ENCODE results near the gene ASAP2. TPM values are rescaled to one million over a fixed set of nuclear protein-coding genes. Genes with fewer than 3 reads are reported as not detected.

Gene ASAP2
- total RNA-seq, 2 experiments from 2014 or later = not detected

DNA sequence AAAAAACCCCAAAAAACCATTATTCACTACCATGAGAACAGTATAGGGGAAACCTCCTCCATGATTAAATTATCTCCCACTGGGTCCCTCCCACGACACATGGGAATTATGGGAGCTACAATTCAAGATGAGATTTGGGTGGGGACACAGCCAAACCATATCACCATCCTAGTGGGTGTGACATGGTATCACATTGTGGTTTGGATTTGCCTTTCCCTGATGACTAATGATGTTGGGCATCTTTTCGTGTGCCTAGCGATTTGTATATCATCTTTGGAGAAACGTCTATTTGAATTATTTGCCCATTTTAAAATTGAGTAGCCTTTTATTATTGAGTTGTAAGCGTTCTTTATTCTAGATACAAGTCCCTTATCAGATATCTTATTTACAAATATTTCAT, 8.7 kb upstream of the ASAP2 start:
- ATAC-seq (ENCODE audit: low read depth) = no peak
- Mint-ChIP-seq H3K4me3 (no peak overlapping the region), H3K4me1 (no peaks in the 10 kb centered on the region), H3K9me3 (no peaks in the 10 kb centered on the region), H3K36me3 (no peaks in the 10 kb centered on the region), H3K27me3 (peaks cover 24% of the 10 kb centered on the region), H3K27ac (no peak overlapping the region)
- POLR2A ChIA-PET = no interaction called here
- no peak for DNase-seq

GRCh38 chr2:9199716-9200632, 6.6 kb upstream of the ASAP2 start:
- no peaks in the 10 kb centered on the region for H3K9me3 Mint-ChIP-seq
- ATAC-seq (ENCODE audit: low read depth) (no peak), DNase-seq (no peak)
- no peak overlapping the region for H3K4me3 Mint-ChIP-seq
- H3K4me1 Mint-ChIP-seq = no peaks in the 10 kb centered on the region
- H3K27me3 Mint-ChIP-seq = peaks cover 35% of the 10 kb centered on the region
- no peaks in the 10 kb centered on the region for H3K36me3 Mint-ChIP-seq
- POLR2A ChIA-PET = no interaction called here
- no peak overlapping the region for H3K27ac Mint-ChIP-seq

- POLR2A ChIA-PET = no interaction called here
- ATAC-seq (ENCODE audit: low read depth) = no peak
- H3K27me3 Mint-ChIP-seq = peaks cover 38% of the 10 kb centered on the region
Observed at GRCh38 chr2:9200633-9201015, 6.0 kb upstream of the ASAP2 start.

DNA sequence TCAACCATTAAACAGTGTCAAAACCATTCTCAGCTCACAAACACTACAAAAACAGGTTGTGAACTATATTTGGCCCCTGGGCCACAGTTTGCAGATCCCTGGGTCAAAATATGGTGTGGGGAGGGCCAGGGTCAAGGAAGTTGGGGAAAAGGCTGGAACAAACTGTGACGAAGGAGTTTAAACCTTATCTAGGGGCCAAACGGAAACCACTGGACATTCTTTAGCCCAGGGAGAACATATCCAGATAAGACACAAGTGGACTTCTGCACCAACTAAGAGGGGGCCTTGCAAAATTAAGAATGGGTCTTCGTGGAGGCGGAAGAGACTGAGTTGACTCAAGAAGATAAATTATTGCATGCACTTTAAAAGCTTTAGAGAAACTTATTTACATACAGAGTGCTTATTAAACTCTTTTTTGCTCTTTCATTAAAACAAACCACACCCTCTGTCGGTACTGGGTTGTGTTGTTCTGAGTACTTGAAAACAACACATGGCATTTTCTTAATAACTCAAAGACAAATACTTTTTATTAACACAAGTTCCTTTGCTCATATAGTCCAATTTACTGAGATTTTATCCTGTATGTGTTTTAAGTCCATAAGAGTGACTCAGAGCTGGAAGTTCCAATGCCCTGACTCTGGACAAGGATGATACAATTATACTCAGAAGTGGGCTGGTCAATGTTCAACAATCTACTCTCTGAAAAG, 5.3 kb upstream of the ASAP2 start:
- Mint-ChIP-seq H3K27me3 (peaks cover 38% of the 10 kb centered on the region), H3K27ac (no peak overlapping the region), H3K36me3 (no peaks in the 10 kb centered on the region), H3K4me1 (no peaks in the 10 kb centered on the region), H3K9me3 (no peaks in the 10 kb centered on the region), H3K4me3 (no peak overlapping the region)
- no peak for DNase-seq
- POLR2A ChIA-PET = no interaction called here
- ATAC-seq (ENCODE audit: low read depth) = no peak

More at GRCh38 chr2:9200633-9201015, 6.0 kb upstream of the ASAP2 start:
- Mint-ChIP-seq H3K4me3 (no peak overlapping the region), H3K36me3 (no peaks in the 10 kb centered on the region), H3K27ac (no peak overlapping the region), H3K9me3 (no peaks in the 10 kb centered on the region), H3K4me1 (no peaks in the 10 kb centered on the region)
- DNase-seq = no peak

DNA sequence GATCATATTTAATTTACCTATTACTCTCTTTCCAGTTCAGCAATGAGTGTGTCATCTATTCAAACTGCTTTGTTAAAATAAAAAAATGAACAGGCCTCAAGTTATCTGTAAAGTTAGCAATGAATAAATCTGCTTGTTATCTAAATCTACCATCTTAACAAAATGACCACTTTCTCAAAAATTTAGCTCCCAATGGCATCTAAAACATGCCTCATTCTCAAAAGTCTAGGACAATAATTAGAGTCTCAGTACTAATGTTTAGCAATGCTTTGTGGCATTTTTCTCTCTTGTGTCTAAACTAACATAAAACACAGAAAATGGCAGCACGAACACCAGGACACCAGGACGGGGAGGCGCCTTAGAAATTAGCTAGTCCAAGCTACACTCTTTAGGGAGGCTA, 3.6 kb upstream of the ASAP2 start:
- Mint-ChIP-seq H3K4me1 (peaks cover 2% of the 10 kb centered on the region), H3K27me3 (peaks cover 39% of the 10 kb centered on the region), H3K36me3 (no peaks in the 10 kb centered on the region), H3K4me3 (no peak overlapping the region), H3K9me3 (no peaks in the 10 kb centered on the region), H3K27ac (no peak overlapping the region)
- no peak for ATAC-seq (ENCODE audit: low read depth)
- POLR2A ChIA-PET = no interaction called here
- no peak for DNase-seq

- H3K4me1 Mint-ChIP-seq = peaks cover 2% of the 10 kb centered on the region
- DNase-seq = no peak
- POLR2A ChIA-PET = no interaction called here
- no peak for ATAC-seq (ENCODE audit: low read depth)
- H3K27ac Mint-ChIP-seq = no peak overlapping the region
- H3K36me3 Mint-ChIP-seq = no peaks in the 10 kb centered on the region
- H3K9me3 Mint-ChIP-seq = no peaks in the 10 kb centered on the region
- H3K27me3 Mint-ChIP-seq = peaks cover 47% of the 10 kb centered on the region
- H3K4me3 Mint-ChIP-seq = no peak overlapping the region
Observed at GRCh38 chr2:9203876-9204275, 2.7 kb upstream of the ASAP2 start.

GRCh38 chr2:9204939-9205338, 1.7 kb upstream of the ASAP2 start:
- no peak overlapping the region for H3K27ac Mint-ChIP-seq
- POLR2A ChIA-PET = no interaction called here
- H3K4me3 Mint-ChIP-seq = no peak overlapping the region
- H3K36me3 Mint-ChIP-seq = no peaks in the 10 kb centered on the region
- H3K27me3 Mint-ChIP-seq = peaks cover 51% of the 10 kb centered on the region
- peaks cover 2% of the 10 kb centered on the region for H3K4me1 Mint-ChIP-seq
- no peak for ATAC-seq (ENCODE audit: low read depth)
- no peak for DNase-seq
- H3K9me3 Mint-ChIP-seq = no peaks in the 10 kb centered on the region

GRCh38 chr2:9205486-9205885, 1.1 kb upstream of the ASAP2 start:
- H3K4me1 Mint-ChIP-seq = peaks cover 2% of the 10 kb centered on the region
- H3K27me3 Mint-ChIP-seq = peaks cover 55% of the 10 kb centered on the region
- POLR2A ChIA-PET = no interaction called here
- H3K4me3 Mint-ChIP-seq = peak overlapping the region; percentile 61
- no peak overlapping the region for H3K27ac Mint-ChIP-seq
- no peak for ATAC-seq (ENCODE audit: low read depth)
- H3K9me3 Mint-ChIP-seq = no peaks in the 10 kb centered on the region
- DNase-seq = no peak
- H3K36me3 Mint-ChIP-seq = no peaks in the 10 kb centered on the region

DNA sequence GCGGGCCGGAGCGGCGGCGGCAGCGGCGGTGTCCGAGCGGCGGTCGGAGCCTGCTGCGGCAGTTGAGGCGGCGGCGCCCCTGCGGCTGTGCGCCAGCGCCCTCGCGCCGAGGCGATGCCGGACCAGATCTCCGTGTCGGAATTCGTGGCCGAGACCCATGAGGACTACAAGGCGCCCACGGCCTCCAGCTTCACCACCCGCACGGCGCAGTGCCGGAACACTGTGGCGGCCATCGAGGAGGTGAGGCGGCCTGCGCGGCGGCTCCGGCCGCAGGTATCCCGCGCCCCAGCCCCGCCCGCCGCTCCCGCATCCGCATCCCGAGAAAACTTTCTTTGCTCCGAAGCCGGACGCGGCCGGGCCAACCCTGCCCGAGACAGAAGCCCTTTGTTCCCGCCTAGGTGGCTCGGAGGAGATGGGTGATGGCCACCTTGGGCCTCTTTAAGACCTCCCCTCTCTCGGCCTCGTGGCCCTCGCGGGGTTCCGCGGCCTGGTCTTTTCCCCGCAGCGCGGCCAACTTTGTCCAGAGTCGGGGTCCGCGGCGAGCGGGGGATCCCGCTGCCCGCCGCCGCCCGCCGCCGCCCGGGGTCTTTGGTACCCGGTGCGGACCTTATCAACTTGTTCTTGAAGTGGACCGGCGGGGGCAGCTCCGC, 504 bp downstream of the ASAP2 start:
- POLR2A ChIA-PET = interaction anchor here (1.0 kb wide), 1 partner anchor 216 kb away, joined by 4 read pairs; the partner anchor contains the start of gene ITGB1BP1
- Mint-ChIP-seq H3K27me3 (peaks cover 53% of the 10 kb centered on the region), H3K4me1 (peaks cover 2% of the 10 kb centered on the region), H3K27ac (no peak overlapping the region), H3K4me3 (no peak overlapping the region), H3K9me3 (no peaks in the 10 kb centered on the region), H3K36me3 (no peaks in the 10 kb centered on the region)
- DNase-seq = no peak
- ATAC-seq (ENCODE audit: low read depth) = no peak

GRCh38 chr2:9207641-9208311, 1.2 kb downstream of the ASAP2 start:
- ATAC-seq (ENCODE audit: low read depth) (no peak), DNase-seq (peak; percentile 35)
- POLR2A ChIA-PET = interaction anchor here (1.0 kb wide), 1 partner anchor 215 kb away, joined by 4 read pairs; the partner anchor contains the start of gene ITGB1BP1
- Mint-ChIP-seq H3K4me1 (peaks cover 2% of the 10 kb centered on the region), H3K9me3 (no peaks in the 10 kb centered on the region), H3K4me3 (peak overlapping the region; percentile 13), H3K27me3 (peaks cover 53% of the 10 kb centered on the region), H3K27ac (no peak overlapping the region), H3K36me3 (no peaks in the 10 kb centered on the region)

DNA sequence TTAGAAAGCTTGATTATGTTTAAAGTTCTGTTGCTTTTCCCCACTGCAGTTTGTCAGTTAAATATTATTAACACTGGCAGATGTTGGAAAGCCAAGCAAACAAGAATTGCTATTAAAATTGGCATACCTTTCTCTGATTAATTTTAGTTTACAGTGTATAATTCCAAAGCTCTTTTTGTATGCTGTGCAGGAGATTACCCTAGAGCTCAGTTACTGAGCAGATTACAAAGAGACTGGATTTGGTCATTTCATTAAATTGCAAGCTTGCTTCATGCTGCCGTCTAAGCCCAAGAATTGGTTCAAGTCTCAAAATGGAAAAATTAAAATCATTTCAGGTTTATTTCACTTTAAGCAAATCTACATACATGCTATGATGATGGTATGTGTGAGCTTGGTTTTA, 2.3 kb downstream of the ASAP2 start:
- no peak for ATAC-seq (ENCODE audit: low read depth)
- H3K36me3 Mint-ChIP-seq = no peaks in the 10 kb centered on the region
- H3K4me1 Mint-ChIP-seq = peaks cover 2% of the 10 kb centered on the region
- DNase-seq = no peak
- POLR2A ChIA-PET = no interaction called here
- no peak overlapping the region for H3K4me3 Mint-ChIP-seq
- H3K9me3 Mint-ChIP-seq = no peaks in the 10 kb centered on the region
- H3K27me3 Mint-ChIP-seq = peaks cover 58% of the 10 kb centered on the region
- no peak overlapping the region for H3K27ac Mint-ChIP-seq

- ATAC-seq (ENCODE audit: low read depth) = no peak
- Mint-ChIP-seq H3K27ac (no peak overlapping the region), H3K36me3 (no peaks in the 10 kb centered on the region), H3K4me3 (no peak overlapping the region), H3K4me1 (peaks cover 2% of the 10 kb centered on the region), H3K9me3 (no peaks in the 10 kb centered on the region), H3K27me3 (peaks cover 50% of the 10 kb centered on the region)
- POLR2A ChIA-PET = no interaction called here
- no peak for DNase-seq
Observed at GRCh38 chr2:9210030-9210429, 3.4 kb downstream of the ASAP2 start.

GRCh38 chr2:9211496-9211895, 4.9 kb downstream of the ASAP2 start:
- H3K36me3 Mint-ChIP-seq = no peaks in the 10 kb centered on the region
- DNase-seq (no peak), ATAC-seq (ENCODE audit: low read depth) (no peak)
- no peak overlapping the region for H3K27ac Mint-ChIP-seq
- H3K27me3 Mint-ChIP-seq = peaks cover 42% of the 10 kb centered on the region
- no peaks in the 10 kb centered on the region for H3K9me3 Mint-ChIP-seq
- POLR2A ChIA-PET = no interaction called here
- peaks cover 2% of the 10 kb centered on the region for H3K4me1 Mint-ChIP-seq
- no peak overlapping the region for H3K4me3 Mint-ChIP-seq
